ENCODE measurements around the gene PAK4.
"Not testable (repeated sequence)": the region's sequence is repeated elsewhere in the genome, so short reads cannot be mapped to it uniquely, and the experiment has no call there.

Gene PAK4

GRCh38 chr19:39207293-39207836 is 81.8 kb downstream of the PAK4 start:
- no peak for DNase-seq (ENCODE audit: low spot score)

GRCh38 chr19:39208175-39208795 is 82.7 kb downstream of the PAK4 start:
- DNase-seq (ENCODE audit: low spot score) = no peak

DNA sequence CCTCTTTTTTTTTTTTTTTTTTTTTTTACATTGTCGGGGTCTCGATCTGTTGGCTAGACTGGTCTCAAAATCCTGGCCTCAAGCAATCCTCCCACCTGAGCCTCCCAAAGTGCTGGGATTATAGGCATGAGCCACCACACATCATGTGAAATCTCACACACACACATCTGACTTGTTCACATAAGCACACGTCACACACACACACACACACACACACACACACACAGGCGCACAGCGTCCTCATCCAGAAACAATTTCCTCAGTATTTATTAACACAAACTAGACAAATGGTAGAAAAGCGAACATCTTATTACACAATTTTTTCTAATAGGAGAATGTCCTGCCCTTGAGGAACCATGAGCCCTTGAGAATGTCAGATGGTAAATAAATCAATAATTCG is 83.6 kb downstream of the PAK4 start:
- DNase-seq (ENCODE audit: low spot score) = no peak

DNA sequence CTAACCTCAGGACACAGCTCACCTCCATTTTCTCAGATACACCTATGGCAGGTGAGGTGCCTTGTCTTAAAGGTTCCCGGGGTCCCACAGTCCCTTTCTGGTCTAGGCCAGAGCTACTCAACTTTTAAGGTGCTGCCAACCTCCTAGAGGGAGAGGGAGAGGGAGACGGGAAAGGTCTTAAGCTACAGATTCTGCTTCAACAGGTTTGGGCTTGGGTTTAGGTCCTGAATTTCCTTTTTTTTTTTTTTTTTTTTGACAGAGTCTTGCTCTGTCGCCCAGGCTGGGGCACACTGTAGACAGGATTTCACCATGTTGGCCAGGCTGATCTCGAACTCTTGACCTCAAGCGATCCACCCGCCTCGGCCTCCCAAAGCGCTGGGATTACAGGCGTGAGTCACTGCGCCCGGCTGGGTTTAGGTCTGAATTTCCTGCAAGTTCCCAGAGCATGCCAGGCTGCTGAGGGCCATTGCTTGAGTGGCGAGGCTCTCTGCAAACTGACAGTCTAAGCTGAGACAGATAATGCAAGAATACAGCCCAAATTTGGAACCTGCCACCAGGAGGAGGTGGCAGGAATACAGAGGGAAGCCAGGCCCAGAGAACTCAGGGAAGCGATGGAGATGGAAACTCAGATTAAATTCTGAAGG is 86.3 kb downstream of the PAK4 start:
- no peak for DNase-seq (ENCODE audit: low spot score)

GRCh38 chr19:39212375-39212742 is 86.8 kb downstream of the PAK4 start:
- DNase-seq (ENCODE audit: low spot score) = peak; percentile 68

GRCh38 chr19:39215323-39215722 is 89.7 kb downstream of the PAK4 start:
- not testable (repeated sequence) for DNase-seq (ENCODE audit: low spot score)

DNA sequence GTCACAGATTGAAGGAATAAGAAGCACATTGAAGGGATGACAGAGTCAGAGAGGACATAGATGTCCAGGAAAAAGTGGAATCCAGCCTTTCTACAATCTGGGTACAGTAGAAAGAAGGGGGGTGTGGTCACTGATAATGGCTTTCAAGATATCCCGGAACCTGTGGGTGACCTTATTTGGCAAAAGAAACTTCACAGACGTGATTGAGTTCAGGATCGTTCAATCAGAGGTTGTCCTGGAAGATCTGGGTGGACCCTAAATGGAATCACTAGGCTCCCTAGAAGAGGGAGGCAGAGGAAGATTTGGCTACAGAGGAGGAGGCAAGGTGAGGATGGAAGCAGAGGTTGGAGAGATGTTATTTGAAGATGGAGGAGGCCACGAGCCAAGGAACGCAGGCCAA is 91.5 kb downstream of the PAK4 start:
- DNase-seq (ENCODE audit: low spot score) = no peak

DNA sequence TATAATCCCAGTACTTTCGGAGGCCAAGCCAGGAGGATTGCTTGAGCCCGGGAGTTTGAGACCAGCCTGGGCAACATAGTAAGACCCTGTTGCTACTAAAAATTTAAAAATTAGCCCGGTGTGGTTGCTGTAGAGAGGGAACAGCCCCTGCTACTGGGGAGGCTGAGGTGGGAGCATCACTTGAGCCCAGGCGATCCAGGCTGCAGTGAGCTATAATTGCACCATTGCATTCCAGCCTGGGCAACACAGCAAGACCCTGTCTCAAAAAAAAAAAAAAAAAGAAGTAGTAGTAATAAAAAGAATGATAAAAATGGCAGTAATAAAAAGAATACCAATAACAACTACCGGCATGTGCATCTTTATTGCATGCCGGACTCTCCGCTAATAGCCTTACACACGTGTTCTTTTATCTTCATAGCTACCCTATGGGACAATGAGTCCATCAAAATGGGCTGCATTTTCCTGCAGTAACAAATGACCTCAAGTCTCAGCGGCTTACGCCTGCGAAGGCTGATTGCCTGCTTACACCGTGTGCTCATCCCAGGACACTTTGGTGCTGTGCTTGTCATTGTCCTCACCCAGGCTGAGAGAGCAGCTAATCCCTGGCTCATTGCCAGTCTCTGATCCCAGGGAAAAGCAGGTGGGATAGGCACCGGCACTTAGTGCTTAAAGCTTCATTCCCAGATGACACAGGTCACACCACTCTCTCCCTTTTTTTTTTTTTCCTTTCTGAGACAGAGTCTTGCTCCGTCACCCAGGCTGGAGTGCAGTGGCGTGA is 92.8 kb downstream of the PAK4 start:
- DNase-seq (ENCODE audit: low spot score) = no peak

DNA sequence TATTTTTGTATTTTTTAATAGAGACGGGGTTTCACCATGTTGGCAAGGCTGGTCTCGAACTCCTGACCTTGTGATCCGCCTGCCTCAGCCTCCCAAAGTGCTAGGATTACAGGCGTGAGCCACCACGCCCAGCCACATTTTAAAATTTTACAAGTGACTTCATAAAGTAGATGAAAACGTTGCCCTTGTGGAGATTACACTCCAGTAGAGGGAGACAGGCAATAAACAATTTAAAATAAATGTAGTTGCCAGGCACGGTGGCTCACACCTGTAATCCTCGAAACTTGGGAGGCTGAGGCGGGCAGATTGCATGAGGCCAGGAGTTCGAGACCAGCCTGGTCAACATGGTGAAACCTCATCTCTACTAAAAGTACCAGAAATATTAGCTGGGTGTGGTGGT is 93.5 kb downstream of the PAK4 start:
- DNase-seq (ENCODE audit: low spot score) = not testable (repeated sequence)

DNA sequence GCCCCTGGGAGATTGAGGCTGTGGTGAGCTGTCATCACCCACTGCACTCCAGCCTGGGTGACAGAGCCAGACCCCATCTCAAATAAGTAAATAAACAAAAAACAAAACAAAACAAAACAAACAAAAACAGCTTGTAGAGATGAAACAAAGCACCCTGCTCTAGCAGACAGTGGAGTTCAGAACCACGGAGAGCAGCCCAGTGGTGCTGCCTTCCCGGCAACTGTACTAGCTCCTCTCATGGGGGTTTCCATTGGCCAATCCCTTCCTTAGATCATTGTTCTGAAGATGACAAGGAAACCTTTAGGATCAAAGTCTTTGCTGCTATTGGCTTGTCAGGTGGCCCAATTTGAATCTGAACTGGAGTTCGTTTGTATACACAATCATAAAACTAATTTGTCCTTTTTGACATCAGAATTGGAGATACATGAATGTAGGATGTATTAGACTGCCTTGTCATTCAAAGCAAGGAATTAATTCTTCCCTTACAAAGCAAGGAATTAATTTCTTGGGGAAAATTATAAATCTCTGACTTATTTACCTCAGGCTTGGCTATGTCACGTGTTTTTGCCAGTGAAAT is 98.2 kb downstream of the PAK4 start:
- no peak for DNase-seq (ENCODE audit: low spot score)

DNA sequence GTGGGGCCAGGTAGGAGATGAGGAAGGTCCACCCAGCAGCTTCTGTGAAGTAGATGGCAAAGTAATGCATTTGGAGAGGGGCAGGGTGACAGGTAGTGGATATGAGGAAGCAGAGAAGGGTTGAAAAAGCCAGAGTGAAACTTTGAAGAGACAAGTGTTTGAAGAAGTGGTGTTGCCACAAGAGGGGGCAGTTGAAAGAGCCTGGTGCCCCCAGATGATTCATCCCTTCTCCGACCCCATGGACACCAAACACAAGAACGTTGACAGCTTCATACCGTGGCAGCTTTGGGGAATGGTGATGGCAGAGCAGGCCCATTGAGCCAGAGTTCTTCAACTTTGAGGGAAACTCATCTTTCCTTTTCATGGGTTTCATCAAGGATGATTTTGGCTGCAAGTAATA is 99.3 kb downstream of the PAK4 start:
- DNase-seq (ENCODE audit: low spot score) = no peak
